ENCODE measurements around the gene ANKK1.

ANKK1 gene

GRCh38 chr11:113350336-113351067, 37.1 kb upstream of the ANKK1 start:
- TF ChIP-seq, protein P1, sequence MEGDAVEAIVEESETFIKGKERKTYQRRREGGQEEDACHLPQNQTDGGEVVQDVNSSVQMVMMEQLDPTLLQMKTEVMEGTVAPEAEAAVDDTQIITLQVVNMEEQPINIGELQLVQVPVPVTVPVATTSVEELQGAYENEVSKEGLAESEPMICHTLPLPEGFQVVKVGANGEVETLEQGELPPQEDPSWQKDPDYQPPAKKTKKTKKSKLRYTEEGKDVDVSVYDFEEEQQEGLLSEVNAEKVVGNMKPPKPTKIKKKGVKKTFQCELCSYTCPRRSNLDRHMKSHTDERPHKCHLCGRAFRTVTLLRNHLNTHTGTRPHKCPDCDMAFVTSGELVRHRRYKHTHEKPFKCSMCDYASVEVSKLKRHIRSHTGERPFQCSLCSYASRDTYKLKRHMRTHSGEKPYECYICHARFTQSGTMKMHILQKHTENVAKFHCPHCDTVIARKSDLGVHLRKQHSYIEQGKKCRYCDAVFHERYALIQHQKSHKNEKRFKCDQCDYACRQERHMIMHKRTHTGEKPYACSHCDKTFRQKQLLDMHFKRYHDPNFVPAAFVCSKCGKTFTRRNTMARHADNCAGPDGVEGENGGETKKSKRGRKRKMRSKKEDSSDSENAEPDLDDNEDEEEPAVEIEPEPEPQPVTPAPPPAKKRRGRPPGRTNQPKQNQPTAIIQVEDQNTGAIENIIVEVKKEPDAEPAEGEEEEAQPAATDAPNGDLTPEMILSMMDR (IDR thresholded peaks at IDR 0.05; ENCODE audit: low read length, missing control alignments) = no peak
- DNase-seq (ENCODE audit: low read depth) = no peak
- no peak overlapping the region for H3K4me3 ChIP-seq (replicated peaks; ENCODE audit: low read depth, low read length)

DNA sequence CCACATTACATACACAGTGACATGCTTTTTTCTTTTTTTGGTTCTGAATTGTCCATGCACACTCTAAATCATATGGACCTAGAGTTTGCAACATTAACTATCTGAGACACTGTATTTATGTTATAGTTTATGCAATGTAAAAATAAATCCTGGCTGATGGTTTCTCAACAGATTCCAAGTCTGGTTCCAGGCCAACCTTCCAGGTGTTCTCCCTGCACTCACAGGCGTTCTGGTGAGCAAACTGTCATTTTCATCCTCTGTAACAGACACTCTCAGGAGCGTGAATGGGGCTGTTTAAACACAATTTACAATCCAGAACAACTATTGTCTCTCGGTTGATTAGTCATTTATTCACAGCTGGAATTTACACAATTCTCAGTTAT, 36.5 kb upstream of the ANKK1 start:
- DNase-seq (ENCODE audit: low read depth) = no peak
- H3K4me3 ChIP-seq (replicated peaks; ENCODE audit: low read depth, low read length) = no peak overlapping the region
- TF ChIP-seq, protein P1 (IDR thresholded peaks at IDR 0.05; ENCODE audit: low read length, missing control alignments) = no peak

GRCh38 chr11:113351480-113351879, 36.1 kb upstream of the ANKK1 start:
- DNase-seq (ENCODE audit: low read depth) = peak; percentile 62
- H3K4me3 ChIP-seq (replicated peaks; ENCODE audit: low read depth, low read length) = no peak overlapping the region
- TF ChIP-seq, protein P1 (IDR thresholded peaks at IDR 0.05; ENCODE audit: low read length, missing control alignments) = no peak

GRCh38 chr11:113356203-113356602, 31.4 kb upstream of the ANKK1 start:
- TF ChIP-seq, protein P1 (IDR thresholded peaks at IDR 0.05; ENCODE audit: low read length, missing control alignments) = no peak
- no peak overlapping the region for H3K4me3 ChIP-seq (replicated peaks; ENCODE audit: low read depth, low read length)
- DNase-seq (ENCODE audit: low read depth) = no peak

- TF ChIP-seq, protein P1 (IDR thresholded peaks at IDR 0.05; ENCODE audit: low read length, missing control alignments) = no peak
- no peak for DNase-seq (ENCODE audit: low read depth)
- no peak overlapping the region for H3K4me3 ChIP-seq (replicated peaks; ENCODE audit: low read depth, low read length)
These were observed 24.2 kb upstream of the ANKK1 start for GRCh38 chr11:113363406-113363805.

DNA sequence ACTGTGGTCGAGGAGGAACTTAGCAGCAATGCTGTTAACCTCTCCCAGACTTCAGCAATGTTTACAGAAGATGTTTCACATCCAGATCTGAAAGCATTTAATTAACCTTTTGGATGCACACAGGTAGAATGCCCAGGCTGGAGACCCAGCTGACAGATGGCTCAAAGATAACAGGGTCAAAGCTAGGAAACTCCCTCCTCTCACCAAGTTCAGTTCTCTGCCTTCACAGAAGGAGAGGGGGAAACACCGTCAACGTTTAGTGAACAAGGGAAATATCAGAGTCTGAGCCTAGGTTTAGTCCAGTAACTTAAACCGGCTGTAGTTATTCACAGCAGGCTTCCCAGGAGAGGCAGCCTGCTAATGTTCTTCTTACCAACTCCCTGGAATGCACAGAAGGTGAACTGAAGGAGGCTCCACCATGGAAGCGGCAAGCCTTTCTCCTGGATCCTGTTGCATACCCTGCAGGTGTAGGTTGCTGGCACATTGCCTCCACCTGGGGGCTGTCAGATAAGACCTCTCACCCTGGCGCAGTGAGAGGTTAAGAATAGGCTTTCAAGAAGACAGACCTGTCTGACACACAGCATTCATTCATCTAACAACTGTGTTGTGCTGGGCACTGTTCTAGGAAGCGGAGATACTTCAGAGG, 23.5 kb upstream of the ANKK1 start:
- TF ChIP-seq, protein P1 (IDR thresholded peaks at IDR 0.05; ENCODE audit: low read length, missing control alignments) = no peak
- DNase-seq (ENCODE audit: low read depth) = no peak
- H3K4me3 ChIP-seq (replicated peaks; ENCODE audit: low read depth, low read length) = no peak overlapping the region

Data from fibroblast of pulmonary artery (primary cell).